NB4 (cell line): ENCODE results near the gene CDH23.

ENCODE experiments used
- DNase-seq: peaks from one replicate; pipeline ENCODE4 v3.0.0; 2010; ENCODE audit warnings: low read depth
- H3K4me3 ChIP-seq: one replicate; pipeline ENCODE4 v1.5.1; 2011; ENCODE audit warnings: mild to moderate bottlenecking, low read depth, low read length, moderate library complexity
- MYC ChIP-seq: IDR thresholded peaks from 2 replicates; pipeline ENCODE4 v1.6.1; 2011; ENCODE audit warnings: low read depth, low read length
- POLR2A ChIP-seq: IDR thresholded peaks from 2 replicates; pipeline ENCODE4 v1.6.1; 2011; ENCODE audit warnings: mild to moderate bottlenecking; ENCODE audit not compliant: insufficient read length; ENCODE audit errors: extremely low read depth
- TF ChIP-seq, protein P1 (sequence below): IDR thresholded peaks from 2 replicates; pipeline ENCODE4 v1.6.1; 2011; ENCODE audit warnings: low read depth, low read length
- TF ChIP-seq, protein P2 (sequence below): IDR thresholded peaks from one replicate; pipeline ENCODE4 v1.5.1; 2012; ENCODE audit warnings: low read depth, low read length

Gene CDH23

DNA sequence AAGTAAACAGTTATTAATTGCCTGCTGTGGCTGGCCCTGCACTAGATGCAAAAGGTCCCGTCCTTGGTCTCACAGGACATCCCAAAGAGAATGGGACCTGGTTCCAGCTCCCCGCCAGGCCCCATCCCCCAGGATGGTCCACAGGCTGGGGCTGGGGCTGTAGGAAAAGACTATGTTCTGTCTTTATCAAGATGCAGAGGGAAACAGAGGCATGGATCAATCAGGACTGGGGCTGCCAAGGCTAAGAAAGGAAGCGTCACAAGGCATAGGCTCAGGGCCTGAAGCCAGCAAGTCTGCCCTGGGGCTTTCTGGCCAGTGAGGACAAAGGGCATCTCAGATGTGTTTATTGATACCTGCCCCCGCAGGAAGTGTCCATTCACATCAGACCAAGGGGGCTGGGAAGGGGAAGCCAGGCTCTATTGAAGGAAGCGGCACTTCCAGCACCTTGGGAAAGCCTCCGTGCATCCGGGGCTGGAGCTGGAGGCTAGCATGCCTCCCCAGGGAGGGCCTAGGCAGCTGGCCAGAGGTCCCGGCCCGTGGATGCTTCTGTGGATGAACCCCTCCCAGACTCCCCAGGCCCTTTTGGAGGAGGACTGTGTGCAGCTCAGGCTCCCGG, 370.8 kb downstream of the CDH23 start:
- no peak overlapping the region for H3K4me3 ChIP-seq
- TF ChIP-seq POLR2A (no peak), MYC (no peak)
- TF ChIP-seq, protein P1, sequence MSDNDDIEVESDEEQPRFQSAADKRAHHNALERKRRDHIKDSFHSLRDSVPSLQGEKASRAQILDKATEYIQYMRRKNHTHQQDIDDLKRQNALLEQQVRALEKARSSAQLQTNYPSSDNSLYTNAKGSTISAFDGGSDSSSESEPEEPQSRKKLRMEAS: no peak
- TF ChIP-seq, protein P2, sequence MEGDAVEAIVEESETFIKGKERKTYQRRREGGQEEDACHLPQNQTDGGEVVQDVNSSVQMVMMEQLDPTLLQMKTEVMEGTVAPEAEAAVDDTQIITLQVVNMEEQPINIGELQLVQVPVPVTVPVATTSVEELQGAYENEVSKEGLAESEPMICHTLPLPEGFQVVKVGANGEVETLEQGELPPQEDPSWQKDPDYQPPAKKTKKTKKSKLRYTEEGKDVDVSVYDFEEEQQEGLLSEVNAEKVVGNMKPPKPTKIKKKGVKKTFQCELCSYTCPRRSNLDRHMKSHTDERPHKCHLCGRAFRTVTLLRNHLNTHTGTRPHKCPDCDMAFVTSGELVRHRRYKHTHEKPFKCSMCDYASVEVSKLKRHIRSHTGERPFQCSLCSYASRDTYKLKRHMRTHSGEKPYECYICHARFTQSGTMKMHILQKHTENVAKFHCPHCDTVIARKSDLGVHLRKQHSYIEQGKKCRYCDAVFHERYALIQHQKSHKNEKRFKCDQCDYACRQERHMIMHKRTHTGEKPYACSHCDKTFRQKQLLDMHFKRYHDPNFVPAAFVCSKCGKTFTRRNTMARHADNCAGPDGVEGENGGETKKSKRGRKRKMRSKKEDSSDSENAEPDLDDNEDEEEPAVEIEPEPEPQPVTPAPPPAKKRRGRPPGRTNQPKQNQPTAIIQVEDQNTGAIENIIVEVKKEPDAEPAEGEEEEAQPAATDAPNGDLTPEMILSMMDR: no peak
- DNase-seq: no peak

DNA sequence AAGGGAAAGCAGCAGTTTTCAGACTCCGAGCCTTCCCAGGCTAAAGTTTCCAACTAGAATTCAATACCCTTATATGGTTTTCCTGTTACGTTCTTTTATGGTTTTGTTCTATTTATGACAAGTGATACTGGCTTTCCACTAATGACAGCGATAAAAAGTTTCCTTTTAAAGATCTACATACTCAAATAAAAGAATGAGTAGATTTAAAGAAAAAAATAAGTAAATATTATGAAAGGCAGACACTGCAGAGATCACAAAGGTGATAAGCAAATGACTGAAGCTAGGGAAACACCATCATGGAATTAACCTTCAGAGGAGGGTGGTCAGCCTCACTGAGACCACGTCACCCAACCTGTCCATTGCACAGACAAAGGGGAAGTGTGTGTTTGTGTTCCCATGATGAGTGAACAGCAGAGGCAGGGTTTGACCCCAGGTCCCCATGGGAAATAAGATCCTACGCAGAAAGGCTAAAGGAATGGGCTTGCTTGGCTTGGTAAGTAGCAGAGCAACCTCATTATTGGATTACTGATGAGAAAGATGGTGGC, 372.6 kb downstream of the CDH23 start:
- peak overlapping the region; percentile 19 for H3K4me3 ChIP-seq
- TF ChIP-seq, protein P1: no peak
- no peak for TF ChIP-seq POLR2A
- no peak for TF ChIP-seq MYC
- TF ChIP-seq, protein P2: no peak
- peak; percentile 65 for DNase-seq

DNA sequence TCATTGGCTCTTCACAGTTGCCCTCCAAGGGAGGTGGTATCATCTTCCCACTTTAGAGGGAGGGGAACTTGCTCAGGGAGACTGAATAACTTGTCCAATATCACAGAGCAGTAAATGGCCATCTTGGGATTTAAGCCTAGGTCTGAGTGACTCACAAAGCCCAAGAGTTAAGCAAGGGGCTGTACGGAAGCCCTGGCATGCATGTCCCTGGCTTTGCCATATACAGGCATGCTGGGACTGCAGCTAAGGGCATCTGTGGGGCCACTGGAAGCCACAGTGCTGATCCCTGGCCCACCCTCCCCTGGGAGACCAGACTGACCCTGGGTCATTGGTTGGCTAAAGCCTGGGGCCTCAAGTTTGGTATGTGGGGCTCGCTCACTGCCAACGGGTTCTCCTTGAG, 373.5 kb downstream of the CDH23 start:
- DNase-seq: peak; percentile 87
- H3K4me3 ChIP-seq: peak overlapping the region; percentile 62
- no peak for TF ChIP-seq POLR2A
- no peak for TF ChIP-seq MYC
- TF ChIP-seq, protein P1: no peak
- TF ChIP-seq, protein P2: no peak

GRCh38 chr10:71770789-71771188, 374.1 kb downstream of the CDH23 start:
- TF ChIP-seq POLR2A: no peak
- peak overlapping the region; percentile 62 for H3K4me3 ChIP-seq
- DNase-seq: peak; percentile 61

DNA sequence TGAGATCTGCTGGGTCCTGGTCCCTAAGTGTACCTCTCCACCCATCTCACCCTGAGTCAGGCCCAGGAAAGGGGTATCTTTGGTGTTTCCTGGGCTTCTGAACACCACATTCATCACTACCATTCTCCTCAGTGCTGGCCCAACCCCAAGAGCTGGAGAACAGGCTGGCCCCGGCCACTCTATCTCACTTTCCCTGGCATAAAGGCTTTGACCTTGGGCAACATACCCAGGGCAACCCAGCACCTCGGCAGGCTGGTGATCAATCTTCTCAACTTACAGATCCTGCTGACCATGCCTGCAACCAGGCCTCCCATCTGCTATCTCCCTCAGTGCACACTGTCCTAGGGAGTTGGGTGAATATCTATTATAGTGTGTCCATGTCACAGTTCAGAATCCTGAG, 374.5 kb downstream of the CDH23 start:
- no peak for TF ChIP-seq MYC
- no peak for TF ChIP-seq POLR2A
- TF ChIP-seq, protein P2: no peak
- peak overlapping the region; percentile 62 for H3K4me3 ChIP-seq
- DNase-seq: no peak

DNA sequence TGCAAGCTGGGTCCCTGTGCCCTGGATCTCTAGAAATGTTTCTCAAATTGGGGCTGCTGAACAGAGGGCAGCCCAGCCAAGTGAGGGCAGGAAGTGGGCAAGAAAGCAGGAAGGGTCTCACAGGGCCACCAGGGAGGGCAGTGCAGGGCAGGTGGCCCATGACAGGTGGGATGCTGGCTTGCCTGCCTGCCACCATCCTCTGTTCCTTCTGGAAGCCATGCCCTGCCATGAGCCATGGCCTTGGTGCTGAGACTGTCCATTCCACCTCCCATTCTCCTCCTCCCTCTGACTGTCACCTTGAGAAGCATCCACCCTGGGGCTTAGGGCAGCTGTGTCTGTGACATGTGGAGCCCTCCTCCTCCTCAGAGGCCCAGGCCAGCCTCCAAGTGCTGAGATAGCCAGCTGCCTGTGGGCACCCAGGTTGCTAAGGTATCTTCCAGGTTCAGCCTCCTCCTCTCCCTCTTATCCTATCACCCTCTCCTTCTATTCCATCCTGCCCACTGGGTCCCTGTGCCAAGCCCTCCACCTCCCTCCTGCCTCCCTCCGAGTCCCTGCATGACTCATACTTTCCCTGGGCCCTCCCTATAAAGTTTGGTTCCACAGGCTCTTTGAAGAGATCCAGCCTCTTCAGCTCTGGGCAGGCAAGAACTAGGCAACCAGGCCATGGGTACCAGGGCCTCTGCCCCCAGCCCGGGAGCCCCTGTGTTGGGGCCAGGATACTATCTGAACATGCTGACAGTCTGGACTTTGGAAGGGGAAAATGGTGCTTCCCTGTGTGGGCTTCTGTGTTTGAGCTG, 375.3 kb downstream of the CDH23 start:
- DNase-seq: peak; percentile 75
- H3K4me3 ChIP-seq: peak overlapping the region; percentile 62
- TF ChIP-seq MYC (no peak), POLR2A (no peak)
- TF ChIP-seq, protein P1: no peak
- TF ChIP-seq, protein P2: no peak
